Activated CD4-positive, alpha-beta T cell treated with anti-CD3 and anti-CD28 coated beads for 1 hour (primary cell): ENCODE results near the gene ATP2B2.

ENCODE experiments used
- DNase-seq: peaks from one replicate; pipeline ENCODE4 v3.0.0-alpha.2; 2020

Gene ATP2B2

GRCh38 chr3:10492364-10493201 lies 12.8 kb downstream of the ATP2B2 start:
- no peak for DNase-seq

GRCh38 chr3:10489746-10490483 lies 15.5 kb downstream of the ATP2B2 start:
- no peak for DNase-seq

- DNase-seq = no peak
Observed at GRCh38 chr3:10487988-10488633, 17.3 kb downstream of the ATP2B2 start.

GRCh38 chr3:10485806-10486205 lies 19.6 kb downstream of the ATP2B2 start:
- no peak for DNase-seq

GRCh38 chr3:10485380-10485779 lies 20.0 kb downstream of the ATP2B2 start:
- DNase-seq = no peak

- no peak for DNase-seq
Observed at GRCh38 chr3:10484709-10485108, 20.7 kb downstream of the ATP2B2 start.

- DNase-seq = no peak
Observed at GRCh38 chr3:10483686-10484345, 21.6 kb downstream of the ATP2B2 start.

GRCh38 chr3:10483364-10483675 lies 22.1 kb downstream of the ATP2B2 start:
- DNase-seq = no peak

- DNase-seq = no peak
Observed at GRCh38 chr3:10482631-10483363, 22.6 kb downstream of the ATP2B2 start.

- DNase-seq = no peak
Observed at GRCh38 chr3:10480871-10481378, 24.5 kb downstream of the ATP2B2 start.

GRCh38 chr3:10479311-10479710 lies 26.1 kb downstream of the ATP2B2 start:
- DNase-seq = no peak

- no peak for DNase-seq
Observed at GRCh38 chr3:10475983-10476382, 29.4 kb downstream of the ATP2B2 start.

- DNase-seq = no peak
Observed at GRCh38 chr3:10474847-10475246, 30.5 kb downstream of the ATP2B2 start.

GRCh38 chr3:10474275-10474646 lies 31.1 kb downstream of the ATP2B2 start:
- no peak for DNase-seq

GRCh38 chr3:10473581-10474274 lies 31.7 kb downstream of the ATP2B2 start:
- DNase-seq = no peak

- DNase-seq = no peak
Observed at GRCh38 chr3:10472877-10473440, 32.4 kb downstream of the ATP2B2 start.

GRCh38 chr3:10471054-10471688 lies 34.2 kb downstream of the ATP2B2 start:
- no peak for DNase-seq

GRCh38 chr3:10470120-10471053 lies 35.0 kb downstream of the ATP2B2 start:
- no peak for DNase-seq

- no peak for DNase-seq
Observed at GRCh38 chr3:10469441-10470119, 35.8 kb downstream of the ATP2B2 start.
